Amniotic stem cell (primary cell): Measurements from ENCODE around the gene CHMP5.

Experiments
- DNase-seq: peaks from one replicate; lab custom pipeline; 2025; lab: John Stamatoyannopoulos, UW

CHMP5 gene

GRCh38 chr9:33244137-33244784 lies 20.6 kb upstream of the CHMP5 start:
- no peak for DNase-seq

GRCh38 chr9:33245341-33245740 lies 19.5 kb upstream of the CHMP5 start:
- no peak for DNase-seq

GRCh38 chr9:33246269-33246860 lies 18.5 kb upstream of the CHMP5 start:
- DNase-seq = no peak

GRCh38 chr9:33248606-33249005 lies 16.2 kb upstream of the CHMP5 start:
- no peak for DNase-seq

GRCh38 chr9:33249087-33249658 lies 15.7 kb upstream of the CHMP5 start:
- no peak for DNase-seq

GRCh38 chr9:33249983-33250382 lies 14.9 kb upstream of the CHMP5 start:
- no peak for DNase-seq

GRCh38 chr9:33250458-33250995 lies 14.3 kb upstream of the CHMP5 start:
- peak; percentile 19 for DNase-seq

- DNase-seq = no peak
These were observed 10.6 kb upstream of the CHMP5 start for GRCh38 chr9:33254211-33254610.

- DNase-seq = no peak
These were observed 9.8 kb upstream of the CHMP5 start for GRCh38 chr9:33255014-33255413.

GRCh38 chr9:33255471-33255870 lies 9.4 kb upstream of the CHMP5 start:
- DNase-seq = no peak

GRCh38 chr9:33256236-33256635 lies 8.6 kb upstream of the CHMP5 start:
- DNase-seq = no peak

GRCh38 chr9:33257276-33257675 lies 7.6 kb upstream of the CHMP5 start:
- no peak for DNase-seq

GRCh38 chr9:33260372-33260771 lies 4.5 kb upstream of the CHMP5 start:
- DNase-seq = no peak

GRCh38 chr9:33263131-33264002 lies 1.5 kb upstream of the CHMP5 start:
- DNase-seq = peak; percentile 12

- no peak for DNase-seq
These were observed 811 bp upstream of the CHMP5 start for GRCh38 chr9:33264003-33264472.

GRCh38 chr9:33265211-33265865 lies 489 bp downstream of the CHMP5 start:
- DNase-seq = no peak

GRCh38 chr9:33267151-33267767 lies 2.4 kb downstream of the CHMP5 start:
- DNase-seq = no peak

GRCh38 chr9:33270146-33270545 lies 5.3 kb downstream of the CHMP5 start:
- no peak for DNase-seq

- no peak for DNase-seq
These were observed 7.2 kb downstream of the CHMP5 start for GRCh38 chr9:33272061-33272460.

- no peak for DNase-seq
These were observed 8.6 kb downstream of the CHMP5 start for GRCh38 chr9:33273266-33273971.

- DNase-seq = no peak
These were observed 9.1 kb downstream of the CHMP5 start for GRCh38 chr9:33273972-33274328.
